HCT116 (cell line): Measurements from ENCODE around the gene DOCK7. TPM values are rescaled to one million over a fixed set of nuclear protein-coding genes. Genes with fewer than 3 reads are reported as not detected.

Experiments used
- ATAC-seq: fragments of 200-7000 bp; cut with Tn5 transposase; 2 replicates; pipeline ENCODE4 v1.9.1; 2020; ENCODE audit warnings: mild to moderate bottlenecking, moderate library complexity
- BruUV-seq: library from RNA; stranded (reverse); fragments of 400-500 nt; replicated peaks from 2 replicates; lab custom pipeline; 2021; lab: Mats Ljungman, UMichigan
- CTCF ChIA-PET: fragments of 300-600 bp; sonication (Branson Sonifier 250); formaldehyde crosslinking; loops from one replicate; lab custom pipeline; 2021; ENCODE audit warnings: antibody characterized with exemption; lab: Charles Lee
- POLR2A ChIA-PET: fragments of 300-600, 350-600 bp; sonication (Branson Sonifier 250); formaldehyde crosslinking; loops from one replicate; lab custom pipeline; 2021; ENCODE audit warnings: antibody characterized with exemption; lab: Charles Lee
- RAD21 ChIA-PET, 2 experiments: fragments of 300-600 bp; sonication (Branson Sonifier 250); formaldehyde crosslinking; loops; one replicate each; lab custom pipeline; 2023; ENCODE audit warnings: low total read pairs in 2 of 2; ENCODE audit not compliant: uncharacterized antibody in 2 of 2, unreplicated experiment in 2 of 2, low non-redundant PET in 1 of 2; lab: Charles Lee
- DNase-seq: peaks from one replicate; pipeline ENCODE4 v3.0.0-alpha.2; 2010; ENCODE audit warnings: low read depth, low spot score
- H2AFZ ChIP-seq: fragments of 200-600 bp; shearing (Covaris generic), sonication (generic); 2 replicates; pipeline ENCODE4 v1.6.1; 2017; ENCODE audit warnings: low read depth, mixed run types, mixed read lengths, antibody characterized with exemption, low read length; ENCODE audit not compliant: poor library complexity, severe bottlenecking
- H3K27ac ChIP-seq: 2 replicates; pipeline ENCODE4 v1.5.1; 2012; ENCODE audit warnings: low read depth, low read length
- H3K27me3 ChIP-seq: fragments of 200-600 bp; sonication (generic); 2 replicates; pipeline ENCODE4 v1.6.1; 2016; ENCODE audit warnings: mixed run types, low read length, mixed read lengths; ENCODE audit not compliant: insufficient read depth
- H3K36me3 ChIP-seq, 2 experiments: fragments of 200-500 bp in 1 of 2; fragments of 200-600 bp in 1 of 2; sonication (Bioruptor generic) in 1 of 2; sonication (generic) in 1 of 2; 2 replicates each; pipeline versions ENCODE4 v1.5.1 to v1.6.1; 2014 to 2016; ENCODE audit warnings: low read length in 2 of 2, inconsistent platforms in 1 of 2, mixed read lengths in 1 of 2, mixed run types in 1 of 2; ENCODE audit not compliant: insufficient read depth in 2 of 2, control insufficient read depth in 1 of 2
- H3K4me1 ChIP-seq, 2 experiments: fragments of 200-600 bp in 1 of 2; sonication (generic) in 1 of 2; 2 replicates each; pipeline versions ENCODE4 v1.5.1 to v1.6.1; 2012 to 2017; ENCODE audit warnings: low read length in 2 of 2, inconsistent platforms in 1 of 2, mild to moderate bottlenecking in 1 of 2, mixed read lengths in 1 of 2, mixed run types in 1 of 2, moderate library complexity in 1 of 2; ENCODE audit not compliant: insufficient read depth in 2 of 2, control insufficient read depth in 1 of 2
- H3K4me2 ChIP-seq: fragments of 200-600 bp; sonication (generic); 2 replicates; pipeline ENCODE4 v1.6.1; 2017; ENCODE audit warnings: mixed run types, low read length, mixed read lengths
- H3K4me3 ChIP-seq, 2 experiments: fragments of 200-600 bp in 1 of 2; sonication (generic) in 1 of 2; replicated peaks in 1 of 2; 2 replicates each; pipeline ENCODE4 v1.5.1; 2011 to 2016; ENCODE audit warnings: low read length in 2 of 2, control low read depth in 1 of 2, low read depth in 1 of 2, mild to moderate bottlenecking in 1 of 2, mixed read lengths in 1 of 2, mixed run types in 1 of 2
- H3K79me2 ChIP-seq: fragments of 200-600 bp; sonication (generic); 2 replicates; pipeline ENCODE4 v1.6.1; 2017; ENCODE audit warnings: mild to moderate bottlenecking, mixed run types, low read length, moderate library complexity, mixed read lengths; ENCODE audit not compliant: insufficient read depth
- H3K9ac ChIP-seq: fragments of 200-600 bp; sonication (generic); 2 replicates; pipeline ENCODE4 v1.6.1; 2016; ENCODE audit warnings: low read length, mixed read lengths
- H3K9me2 ChIP-seq: fragments of 200-600 bp; sonication (generic), shearing (Covaris generic); 2 replicates; pipeline ENCODE4 v1.6.1; 2017; ENCODE audit warnings: mixed run types, mild to moderate bottlenecking, moderate library complexity; ENCODE audit not compliant: insufficient read depth
- H3K9me3 ChIP-seq, 2 experiments: fragments of 200-500 bp in 1 of 2; fragments of 200-600 bp in 1 of 2; sonication (Bioruptor generic) in 1 of 2; sonication (generic) in 1 of 2; 2 replicates each; pipeline ENCODE4 v1.6.1; 2014 to 2017; ENCODE audit warnings: low read length in 2 of 2, mixed read lengths in 2 of 2, inconsistent platforms in 1 of 2, low read depth in 1 of 2, mild to moderate bottlenecking in 1 of 2, mixed run types in 1 of 2, moderate library complexity in 1 of 2; ENCODE audit not compliant: control insufficient read depth in 1 of 2, insufficient read depth in 1 of 2
- H4K20me1 ChIP-seq: fragments of 200-600 bp; sonication (generic), shearing (Covaris generic); 2 replicates; pipeline ENCODE4 v1.6.1; 2017; ENCODE audit warnings: mixed run types, mild to moderate bottlenecking, moderate library complexity; ENCODE audit not compliant: insufficient read depth
- ATF3 ChIP-seq: IDR thresholded peaks from 2 replicates; pipeline ENCODE4 v1.6.1; 2012
- CEBPB ChIP-seq: IDR thresholded peaks from 2 replicates; pipeline ENCODE4 v1.6.1; 2012; ENCODE audit warnings: low read depth
- CTCF ChIP-seq, 3 experiments: fragments of 200-600 bp in 1 of 3; sonication (generic) in 1 of 3; IDR thresholded peaks in 2 of 3; conservative IDR thresholded peaks in 1 of 3; 2 replicates each; pipeline ENCODE4 v1.5.1; 2012 to 2017; ENCODE audit warnings: low read depth in 2 of 3, low read length in 2 of 3, antibody characterized with exemption in 1 of 3, borderline replicate concordance in 1 of 3, control low read depth in 1 of 3, mild to moderate bottlenecking in 1 of 3, mixed read lengths in 1 of 3, mixed run types in 1 of 3, moderate library complexity in 1 of 3; ENCODE audit not compliant: insufficient read depth in 1 of 3
- EGR1 ChIP-seq: IDR thresholded peaks from 2 replicates; pipeline ENCODE4 v1.6.1; 2012; ENCODE audit warnings: low read depth
- EZH2phosphoT487 ChIP-seq: fragments of 200-600 bp; IDR thresholded peaks from 2 replicates; pipeline ENCODE4 v1.6.1; 2018; ENCODE audit warnings: antibody characterized with exemption, borderline replicate concordance
- FOSL1 ChIP-seq: IDR thresholded peaks from 2 replicates; pipeline ENCODE4 v1.6.1; 2012; ENCODE audit warnings: low read depth
- JUND ChIP-seq: IDR thresholded peaks from 2 replicates; pipeline ENCODE4 v1.6.1; 2012
- POLR2A ChIP-seq: IDR thresholded peaks from 2 replicates; pipeline ENCODE4 v1.7.0; 2011; ENCODE audit warnings: borderline replicate concordance; ENCODE audit not compliant: insufficient read depth, insufficient read length; ENCODE audit errors: extremely low read depth
- POLR2AphosphoS5 ChIP-seq: IDR thresholded peaks from 2 replicates; pipeline ENCODE4 v1.6.1; 2011; ENCODE audit warnings: mild to moderate bottlenecking, low read depth, low read length, moderate library complexity
- REST ChIP-seq: IDR thresholded peaks from 2 replicates; pipeline ENCODE4 v1.6.1; 2012; ENCODE audit warnings: low read depth
- SIN3A ChIP-seq: IDR thresholded peaks from 2 replicates; pipeline ENCODE4 v1.6.1; 2012; ENCODE audit warnings: low read depth
- YY1 ChIP-seq: IDR thresholded peaks from 2 replicates; pipeline ENCODE4 v1.6.1; 2011; ENCODE audit warnings: low read length, low read depth, moderate library complexity, mild to moderate bottlenecking; ENCODE audit not compliant: insufficient replicate concordance; ENCODE audit errors: extremely low read depth
- ZBTB33 ChIP-seq: IDR thresholded peaks from 2 replicates; pipeline ENCODE4 v1.6.1; 2011; ENCODE audit warnings: mild to moderate bottlenecking, low read length, moderate library complexity; ENCODE audit not compliant: insufficient replicate concordance; ENCODE audit errors: extremely low read depth
- intact Hi-C: fragments of 100-400 bp; cut with micrococcal nuclease; formaldehyde crosslinking; loops from 2 replicates; pipeline ENCODE4 v1.10.0; 2022
- total RNA-seq: library from RNA; stranded (reverse); gene quantifications from one replicate; pipeline ENCODE4 v1.2.1, GENCODE V29; 2021; ENCODE audit not compliant: unreplicated experiment

The DOCK7 gene
- total RNA-seq, 1 experiment from 2014 or later: 49.0 TPM

- no peak overlapping the region for H2AFZ ChIP-seq
- no peak overlapping the region for H3K27ac ChIP-seq
- TF ChIP-seq POLR2AphosphoS5 (no peak), POLR2A (no peak)
- H4K20me1 ChIP-seq: no peaks in the 10 kb centered on the region
- no peak for DNase-seq
- no peaks in the 10 kb centered on the region for H3K4me1 ChIP-seq
- ATAC-seq: no peak
- POLR2A ChIA-PET: no interaction called here
- CTCF ChIA-PET: no interaction called here
- BruUV-seq: no TSS peak
- H3K79me2 ChIP-seq: no peaks in the 10 kb centered on the region
- no peak overlapping the region for H3K9ac ChIP-seq
- H3K9me3 ChIP-seq: no peaks in the 10 kb centered on the region
- no peaks in the 10 kb centered on the region for H3K27me3 ChIP-seq
- H3K9me2 ChIP-seq: no peaks in the 10 kb centered on the region
- RAD21 ChIA-PET: no interaction called here
- H3K4me2 ChIP-seq: no peak overlapping the region
- no peaks in the 10 kb centered on the region for H3K36me3 ChIP-seq
- intact Hi-C loops: no loop called here
- H3K4me3 ChIP-seq: no peak overlapping the region
Measured at GRCh38 chr1:62725255-62725654, 37.1 kb upstream of the DOCK7 start.

GRCh38 chr1:62724430-62724829, 36.2 kb upstream of the DOCK7 start:
- no peak overlapping the region for H2AFZ ChIP-seq
- H3K4me1 ChIP-seq: no peaks in the 10 kb centered on the region
- ChIA-PET POLR2A (no interaction called here), CTCF (no interaction called here), RAD21 (no interaction called here)
- intact Hi-C loops: no loop called here
- no peaks in the 10 kb centered on the region for H4K20me1 ChIP-seq
- H3K36me3 ChIP-seq: no peaks in the 10 kb centered on the region
- H3K79me2 ChIP-seq: no peaks in the 10 kb centered on the region
- no TSS peak for BruUV-seq
- DNase-seq: no peak
- no peak overlapping the region for H3K4me3 ChIP-seq
- no peaks in the 10 kb centered on the region for H3K9me2 ChIP-seq
- H3K9me3 ChIP-seq: no peaks in the 10 kb centered on the region
- no peak overlapping the region for H3K9ac ChIP-seq
- no peak overlapping the region for H3K4me2 ChIP-seq
- no peak overlapping the region for H3K27ac ChIP-seq
- H3K27me3 ChIP-seq: no peaks in the 10 kb centered on the region
- ATAC-seq: no peak
- TF ChIP-seq POLR2A (no peak), EZH2phosphoT487 (no peak), ZBTB33 (no peak), SIN3A (no peak), ATF3 (no peak), JUND (no peak), CEBPB (no peak), EGR1 (no peak), FOSL1 (no peak), REST (no peak), CTCF (IDR thresholded peaks at IDR 0.05 in 2 of 3, conservative IDR thresholded peaks at IDR 0.05 in 1 of 3; ENCODE audit: borderline replicate concordance in 1 of 3, insufficient read depth in 1 of 3, low read depth in 2 of 3, low read length in 2 of 3) (no peak), YY1 (no peak)
